Measurements from ENCODE around the gene SYTL1.

SYTL1 gene, protein sequence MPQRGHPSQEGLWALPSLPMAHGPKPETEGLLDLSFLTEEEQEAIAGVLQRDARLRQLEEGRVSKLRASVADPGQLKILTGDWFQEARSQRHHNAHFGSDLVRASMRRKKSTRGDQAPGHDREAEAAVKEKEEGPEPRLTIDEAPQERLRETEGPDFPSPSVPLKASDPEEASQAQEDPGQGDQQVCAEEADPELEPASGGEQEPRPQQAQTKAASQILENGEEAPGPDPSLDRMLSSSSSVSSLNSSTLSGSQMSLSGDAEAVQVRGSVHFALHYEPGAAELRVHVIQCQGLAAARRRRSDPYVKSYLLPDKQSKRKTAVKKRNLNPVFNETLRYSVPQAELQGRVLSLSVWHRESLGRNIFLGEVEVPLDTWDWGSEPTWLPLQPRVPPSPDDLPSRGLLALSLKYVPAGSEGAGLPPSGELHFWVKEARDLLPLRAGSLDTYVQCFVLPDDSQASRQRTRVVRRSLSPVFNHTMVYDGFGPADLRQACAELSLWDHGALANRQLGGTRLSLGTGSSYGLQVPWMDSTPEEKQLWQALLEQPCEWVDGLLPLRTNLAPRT

DNA sequence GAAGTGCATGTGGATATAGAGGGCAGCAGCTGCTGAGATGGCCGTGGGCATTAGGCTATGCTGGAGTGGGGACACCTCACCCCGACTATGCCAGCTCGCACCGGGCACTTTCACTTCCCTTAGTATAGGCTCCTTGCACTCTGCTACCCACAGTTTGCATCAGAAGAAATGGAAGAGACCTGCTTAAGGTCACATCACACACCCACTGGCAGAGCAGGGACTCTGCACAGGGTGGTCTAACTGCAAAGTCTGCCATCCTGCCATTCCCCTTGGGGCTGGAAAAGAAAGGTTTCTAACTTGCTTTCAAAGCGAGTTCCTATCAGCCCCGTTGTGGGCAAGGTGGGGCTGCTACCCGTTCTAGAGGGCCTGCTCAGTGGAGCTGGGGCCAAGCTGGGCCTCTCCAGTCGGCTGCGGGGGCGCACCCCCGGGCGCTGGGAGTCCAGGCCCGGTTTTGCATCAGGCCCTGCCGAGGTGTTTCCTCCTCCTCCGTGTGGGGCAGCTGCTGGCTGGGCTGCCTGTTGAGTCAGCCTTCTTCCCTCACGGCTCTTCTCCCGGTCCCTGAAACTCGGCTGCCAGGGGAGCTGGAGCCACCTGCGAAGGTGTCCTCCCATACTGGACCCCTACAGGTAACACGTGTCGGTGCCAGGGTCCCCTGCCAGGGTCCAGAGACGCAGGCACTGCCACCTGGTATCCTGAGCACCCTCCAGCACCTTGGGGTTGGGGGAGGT, at the start of gene SYTL1:
TSS of gene SYTL1 (plus strand) at position 498 of the 728 bp plus-strand sequence. CDS start 3,313 bp downstream, outside the sequence.
- H3K27ac ChIP-seq (ENCODE audit: poor library complexity, severe bottlenecking) = peak within 1 kb of the TSS; percentile 92
- H3K4me1 ChIP-seq (ENCODE audit: insufficient read depth, poor library complexity, severe bottlenecking) = peaks cover 19% of the 10 kb centered on the region
- no peaks in the 10 kb centered on the region for H3K27me3 ChIP-seq (ENCODE audit: insufficient read depth, poor library complexity, severe bottlenecking)
- TF ChIP-seq, protein P1, sequence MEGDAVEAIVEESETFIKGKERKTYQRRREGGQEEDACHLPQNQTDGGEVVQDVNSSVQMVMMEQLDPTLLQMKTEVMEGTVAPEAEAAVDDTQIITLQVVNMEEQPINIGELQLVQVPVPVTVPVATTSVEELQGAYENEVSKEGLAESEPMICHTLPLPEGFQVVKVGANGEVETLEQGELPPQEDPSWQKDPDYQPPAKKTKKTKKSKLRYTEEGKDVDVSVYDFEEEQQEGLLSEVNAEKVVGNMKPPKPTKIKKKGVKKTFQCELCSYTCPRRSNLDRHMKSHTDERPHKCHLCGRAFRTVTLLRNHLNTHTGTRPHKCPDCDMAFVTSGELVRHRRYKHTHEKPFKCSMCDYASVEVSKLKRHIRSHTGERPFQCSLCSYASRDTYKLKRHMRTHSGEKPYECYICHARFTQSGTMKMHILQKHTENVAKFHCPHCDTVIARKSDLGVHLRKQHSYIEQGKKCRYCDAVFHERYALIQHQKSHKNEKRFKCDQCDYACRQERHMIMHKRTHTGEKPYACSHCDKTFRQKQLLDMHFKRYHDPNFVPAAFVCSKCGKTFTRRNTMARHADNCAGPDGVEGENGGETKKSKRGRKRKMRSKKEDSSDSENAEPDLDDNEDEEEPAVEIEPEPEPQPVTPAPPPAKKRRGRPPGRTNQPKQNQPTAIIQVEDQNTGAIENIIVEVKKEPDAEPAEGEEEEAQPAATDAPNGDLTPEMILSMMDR (IDR thresholded peaks at IDR 0.05; ENCODE audit: poor library complexity, severe bottlenecking) = no peak
- H3K36me3 ChIP-seq (ENCODE audit: low read depth) = peaks cover 6% of the 10 kb centered on the region; the same call in 1 of the 2 replicates
- peak; percentile 58 for ATAC-seq (ENCODE audit: low read depth)
- DNase-seq (ENCODE audit: low spot score) = no peak
- peak within 1 kb of the TSS; percentile 37 for H3K4me3 ChIP-seq (ENCODE audit: severe bottlenecking)
- no peaks in the 10 kb centered on the region for H3K9me3 ChIP-seq (ENCODE audit: severe bottlenecking)

DNA sequence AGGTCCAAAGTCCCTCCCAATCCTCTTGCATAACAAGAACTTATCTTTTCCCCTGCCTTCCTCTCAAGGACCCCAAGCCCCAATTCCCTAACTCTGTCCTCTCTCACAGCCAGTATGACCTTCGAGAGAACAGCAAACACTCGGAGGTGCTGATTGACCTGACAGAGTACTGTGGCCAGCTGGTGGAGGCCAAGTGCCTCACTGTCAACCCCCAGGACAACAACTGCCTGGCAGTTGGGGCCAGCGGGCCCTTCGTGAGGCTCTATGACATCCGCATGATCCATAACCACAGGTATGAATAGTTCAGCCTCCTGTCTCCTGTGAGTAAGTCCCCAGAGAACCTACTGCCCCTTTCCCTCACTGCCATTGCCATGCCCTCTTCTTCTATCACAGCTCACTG, 49.7 kb upstream of the SYTL1 start:
- Histone ChIP-seq H3K4me3 (ENCODE audit: severe bottlenecking) (no peak overlapping the region), H3K27me3 (ENCODE audit: insufficient read depth, poor library complexity, severe bottlenecking) (no peaks in the 10 kb centered on the region), H3K36me3 (ENCODE audit: low read depth) (peaks cover 17% of the 10 kb centered on the region), H3K4me1 (ENCODE audit: insufficient read depth, poor library complexity, severe bottlenecking) (no peaks in the 10 kb centered on the region), H3K27ac (ENCODE audit: poor library complexity, severe bottlenecking) (no peak overlapping the region), H3K9me3 (ENCODE audit: severe bottlenecking) (no peaks in the 10 kb centered on the region)
- DNase-seq (ENCODE audit: low spot score) = no peak
- ATAC-seq (ENCODE audit: low read depth) = peak; percentile 41; the same call in 1 of the 3 replicates
- TF ChIP-seq, protein P1 (IDR thresholded peaks at IDR 0.05; ENCODE audit: poor library complexity, severe bottlenecking) = no peak

DNA sequence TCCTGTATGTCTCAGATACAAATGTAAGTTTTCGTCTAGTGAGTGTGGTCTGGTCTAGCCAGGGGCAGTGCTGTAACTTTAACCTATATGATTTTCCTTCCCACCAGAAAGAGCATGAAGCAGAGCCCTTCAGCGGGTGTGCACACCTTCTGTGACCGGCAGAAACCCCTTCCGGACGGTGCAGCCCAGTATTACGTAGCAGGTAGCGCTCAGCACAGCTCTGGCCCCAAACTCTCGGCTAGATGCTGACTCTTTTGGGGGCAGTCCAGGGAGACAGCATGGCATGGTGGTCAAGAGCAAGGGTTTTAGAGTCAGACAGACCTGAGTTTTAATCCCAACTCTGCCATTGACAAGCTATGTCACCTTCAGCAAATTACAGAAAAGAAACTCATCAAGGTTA, 47.9 kb upstream of the SYTL1 start:
- no peak overlapping the region for H3K27ac ChIP-seq (ENCODE audit: poor library complexity, severe bottlenecking)
- H3K27me3 ChIP-seq (ENCODE audit: insufficient read depth, poor library complexity, severe bottlenecking) = no peaks in the 10 kb centered on the region
- DNase-seq (ENCODE audit: low spot score) (no peak), ATAC-seq (ENCODE audit: low read depth) (no peak)
- no peak overlapping the region for H3K4me3 ChIP-seq (ENCODE audit: severe bottlenecking)
- H3K36me3 ChIP-seq (ENCODE audit: low read depth) = peaks cover 18% of the 10 kb centered on the region
- TF ChIP-seq, protein P1 (IDR thresholded peaks at IDR 0.05; ENCODE audit: poor library complexity, severe bottlenecking) = no peak
- H3K9me3 ChIP-seq (ENCODE audit: severe bottlenecking) = no peaks in the 10 kb centered on the region
- H3K4me1 ChIP-seq (ENCODE audit: insufficient read depth, poor library complexity, severe bottlenecking) = peaks cover 2% of the 10 kb centered on the region

DNA sequence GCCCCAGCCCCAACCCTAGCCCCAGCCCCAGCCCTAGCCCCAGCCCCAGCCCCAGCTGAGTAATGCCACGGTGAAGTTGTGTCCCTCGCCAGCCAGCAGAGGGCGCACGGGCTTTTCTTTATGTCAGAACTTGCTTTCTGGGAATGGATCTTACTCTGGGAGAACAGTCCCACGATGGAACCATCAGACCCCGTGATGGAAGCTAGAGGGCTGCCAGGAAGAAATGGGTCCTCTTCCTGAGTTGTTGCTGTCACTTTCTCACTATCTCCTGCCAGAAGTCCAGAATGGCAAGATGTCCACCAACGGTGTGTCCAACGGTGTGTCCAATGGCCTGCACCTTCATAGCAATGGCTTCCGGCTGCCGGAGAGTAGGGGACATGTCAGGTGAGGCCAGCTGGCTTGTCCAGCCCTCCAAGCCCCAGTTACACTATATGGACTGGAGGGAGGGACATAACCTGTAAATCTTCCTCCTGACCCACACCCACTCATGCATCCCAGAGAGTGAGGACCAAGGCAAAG, 45.0 kb upstream of the SYTL1 start:
- TF ChIP-seq, protein P1 (IDR thresholded peaks at IDR 0.05; ENCODE audit: poor library complexity, severe bottlenecking) = peak; percentile 82
- no peak for DNase-seq (ENCODE audit: low spot score)
- ATAC-seq (ENCODE audit: low read depth) = 0 out of 3 replicates have a peak, but pooled peaks have one; percentile 10
- Histone ChIP-seq H3K4me3 (ENCODE audit: severe bottlenecking) (no peak overlapping the region), H3K4me1 (ENCODE audit: insufficient read depth, poor library complexity, severe bottlenecking) (peaks cover 18% of the 10 kb centered on the region), H3K27me3 (ENCODE audit: insufficient read depth, poor library complexity, severe bottlenecking) (no peaks in the 10 kb centered on the region), H3K36me3 (ENCODE audit: low read depth) (peaks cover 18% of the 10 kb centered on the region), H3K9me3 (ENCODE audit: severe bottlenecking) (no peaks in the 10 kb centered on the region), H3K27ac (ENCODE audit: poor library complexity, severe bottlenecking) (peak overlapping the region; percentile 98)
